HG02943 (cell line): Measurements from ENCODE around the gene CCDC141.

Experiments
- ATAC-seq: cut with Tn5 transposase; IDR thresholded peaks from one replicate; pipeline ENCODE4 v1.9.1; 2021; ENCODE audit warnings: mild to moderate bottlenecking, low read depth, moderate library complexity; ENCODE audit not compliant: unreplicated experiment

The CCDC141 gene

DNA sequence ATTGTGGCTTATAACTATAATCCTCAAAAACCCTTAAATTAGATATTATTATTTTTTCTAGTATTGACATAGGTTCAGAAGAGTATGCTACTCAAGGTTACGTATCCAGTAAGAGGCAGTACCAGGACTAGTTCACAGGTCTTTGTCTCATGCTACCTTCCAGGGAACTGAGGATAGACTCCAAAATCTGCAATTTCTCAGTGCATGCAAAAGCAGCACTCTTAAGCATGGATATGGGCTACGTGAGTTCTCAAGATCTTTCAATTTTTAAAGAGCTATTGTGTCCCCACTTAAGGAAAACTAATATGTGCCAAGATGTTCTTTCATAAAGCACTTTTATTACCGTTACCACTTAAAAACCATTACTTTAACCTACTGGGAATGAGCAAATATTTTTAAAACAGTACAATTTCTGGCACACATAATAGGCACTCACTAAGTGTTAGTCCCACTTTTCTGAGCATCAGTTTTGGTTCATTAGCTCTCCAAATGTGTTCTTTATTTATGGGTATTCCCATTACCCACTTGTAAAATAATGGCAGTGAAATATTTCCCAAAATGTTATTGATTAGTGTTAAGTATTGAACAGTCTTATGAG is 128.9 kb downstream of the CCDC141 start:
- no peak for ATAC-seq

- no peak for ATAC-seq
These were observed 132.4 kb downstream of the CCDC141 start for GRCh38 chr2:178917555-178917954.

DNA sequence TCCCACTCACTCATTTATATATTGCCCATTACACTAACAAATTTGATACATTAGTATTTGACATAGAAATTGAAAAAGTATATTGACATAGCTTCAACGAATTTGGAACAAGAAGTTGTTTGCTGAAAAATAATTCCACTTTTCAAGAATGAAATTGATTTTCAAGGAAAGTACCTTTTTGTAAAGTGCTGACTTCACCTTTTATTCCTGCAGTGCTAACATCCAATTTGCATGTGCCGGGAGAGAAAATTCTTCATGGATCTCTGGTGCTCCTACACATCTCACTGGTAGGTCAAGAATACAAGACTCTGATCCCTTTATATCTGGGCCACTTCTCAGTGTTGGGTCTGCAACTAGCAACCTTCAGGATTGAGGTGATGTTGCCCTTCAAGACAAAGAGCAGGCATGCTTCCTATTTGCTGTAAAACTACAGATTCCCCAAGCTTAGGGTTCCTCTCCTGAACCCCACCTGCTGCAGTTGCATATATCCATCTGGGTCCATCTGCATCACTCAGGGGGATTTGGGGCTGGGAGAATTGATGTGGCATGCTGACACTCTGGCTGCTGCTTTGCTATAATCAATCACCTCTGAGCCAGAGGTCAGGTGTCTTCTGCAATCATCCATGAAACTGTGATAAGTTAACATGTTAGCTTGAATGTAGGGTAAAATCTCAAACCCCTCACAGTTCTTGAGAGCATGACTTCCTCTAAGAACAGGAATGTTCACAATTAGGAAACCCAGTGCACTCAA is 134.3 kb downstream of the CCDC141 start:
- ATAC-seq, result no peak

DNA sequence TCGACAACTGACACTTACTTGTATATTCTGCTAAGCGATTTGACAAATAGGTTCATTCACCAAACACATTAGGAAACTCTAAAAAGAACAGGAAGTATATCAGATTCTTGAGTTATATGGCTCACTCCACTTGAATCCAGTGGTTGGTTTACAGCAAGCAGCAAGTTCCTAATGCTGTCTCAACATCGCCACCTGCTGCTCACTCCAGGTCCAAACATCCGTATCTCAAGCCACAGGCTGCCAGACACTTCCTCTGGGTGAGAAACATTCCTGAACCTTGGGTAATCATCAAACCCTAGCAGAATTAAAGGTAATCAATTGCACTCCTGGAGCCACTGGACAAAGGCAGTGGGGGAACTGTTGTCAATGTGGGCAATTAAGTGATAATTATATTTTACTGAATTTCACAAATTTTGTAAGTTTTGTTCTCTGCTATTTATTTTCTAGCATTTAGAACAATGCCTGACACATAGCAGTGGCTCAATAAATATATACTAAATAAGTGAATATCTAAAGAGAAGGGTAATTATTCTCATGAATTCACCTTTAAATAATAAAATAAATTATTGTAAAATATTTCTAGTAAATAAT is 135.6 kb downstream of the CCDC141 start:
- peak; percentile 52 for ATAC-seq

- ATAC-seq, result no peak
These were observed 136.9 kb downstream of the CCDC141 start for GRCh38 chr2:178913049-178913441.

DNA sequence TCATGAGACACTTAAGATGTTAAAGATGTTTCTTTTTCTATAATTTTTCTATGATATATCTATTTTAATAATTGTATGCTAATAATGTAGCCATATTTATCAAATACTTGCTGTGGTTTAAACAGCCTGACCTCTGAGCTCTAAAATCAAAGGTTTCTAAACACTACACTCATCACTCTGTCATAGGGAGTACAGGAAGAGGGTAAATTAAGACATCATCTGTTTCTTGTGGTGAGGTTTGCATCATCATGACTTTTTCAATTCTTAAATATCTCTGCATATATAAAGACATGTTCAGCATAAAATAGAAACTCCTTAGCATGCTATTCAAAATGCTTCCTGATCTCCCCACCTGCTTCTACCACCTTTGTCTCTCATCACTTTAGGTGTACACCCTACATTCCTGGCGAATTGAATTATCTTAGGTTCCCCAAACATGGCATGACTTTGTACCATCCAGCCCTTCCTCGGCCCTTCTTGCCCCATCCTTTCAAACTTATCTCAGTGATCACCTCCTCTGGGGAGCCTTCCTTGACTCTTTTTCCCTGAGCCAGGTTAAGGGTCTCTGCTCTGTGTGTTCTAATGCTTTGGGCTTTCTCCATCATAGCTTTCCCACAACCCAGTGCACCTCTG is 137.4 kb downstream of the CCDC141 start:
- no peak for ATAC-seq

GRCh38 chr2:178911039-178911438 is 138.9 kb downstream of the CCDC141 start:
- ATAC-seq, result no peak

DNA sequence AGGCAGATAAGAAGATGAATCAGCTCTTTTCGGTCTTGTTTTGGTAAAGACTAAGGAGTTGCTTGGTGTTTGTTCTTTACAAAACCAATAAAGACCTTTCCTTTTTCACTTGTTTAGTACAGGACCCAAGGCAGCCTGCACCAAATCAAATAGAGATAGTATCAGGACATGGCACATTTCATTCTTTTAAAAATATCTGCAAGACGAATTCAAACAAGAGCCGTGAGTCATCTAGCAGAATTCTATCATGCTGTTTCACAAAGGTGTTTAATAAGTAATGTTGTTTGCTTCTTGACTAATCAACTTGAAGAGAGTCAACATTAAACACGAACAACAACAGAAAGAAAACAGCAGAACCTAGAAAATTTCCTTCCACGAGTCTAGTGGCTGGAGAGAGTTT is 139.9 kb downstream of the CCDC141 start:
- ATAC-seq, result no peak

DNA sequence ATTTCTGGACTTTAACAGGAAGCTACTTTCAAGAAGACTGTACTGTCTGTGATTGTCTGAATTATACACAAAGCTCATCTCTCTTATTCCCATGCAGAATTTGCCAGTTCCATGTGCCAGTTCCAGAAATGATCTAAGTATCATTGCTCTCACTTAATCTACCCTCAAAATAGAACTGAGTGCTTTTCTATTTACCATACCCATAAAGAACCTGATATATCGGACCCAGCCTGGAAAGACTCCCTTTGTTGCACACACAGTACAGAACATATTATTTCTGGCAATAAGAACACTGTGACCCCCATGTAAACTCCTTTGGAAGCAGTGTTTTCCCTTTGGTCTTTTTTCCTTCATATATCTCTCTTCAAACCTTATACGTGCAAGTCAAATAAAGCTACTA is 140.4 kb downstream of the CCDC141 start:
- ATAC-seq, result no peak

DNA sequence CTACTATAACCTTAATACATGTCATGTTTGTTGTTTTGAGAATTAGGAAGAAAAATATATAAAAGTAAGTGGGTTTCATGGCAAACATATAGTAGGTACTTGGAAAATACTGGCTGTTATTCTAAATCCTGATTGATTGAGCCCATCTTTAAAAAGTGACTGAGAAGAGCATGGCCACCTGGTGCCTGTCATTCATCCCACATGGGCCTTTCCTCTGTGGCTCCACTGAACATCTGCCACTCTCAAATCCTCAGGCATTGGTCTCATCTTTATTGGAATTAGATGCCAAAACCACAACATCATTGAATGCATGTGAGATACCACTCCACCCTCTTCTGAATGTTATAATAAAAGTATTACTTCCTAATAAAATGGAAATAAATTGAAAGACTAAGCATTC is 141.1 kb downstream of the CCDC141 start:
- ATAC-seq, result no peak

- ATAC-seq, result no peak
These were observed 144.7 kb downstream of the CCDC141 start for GRCh38 chr2:178905261-178905660.

DNA sequence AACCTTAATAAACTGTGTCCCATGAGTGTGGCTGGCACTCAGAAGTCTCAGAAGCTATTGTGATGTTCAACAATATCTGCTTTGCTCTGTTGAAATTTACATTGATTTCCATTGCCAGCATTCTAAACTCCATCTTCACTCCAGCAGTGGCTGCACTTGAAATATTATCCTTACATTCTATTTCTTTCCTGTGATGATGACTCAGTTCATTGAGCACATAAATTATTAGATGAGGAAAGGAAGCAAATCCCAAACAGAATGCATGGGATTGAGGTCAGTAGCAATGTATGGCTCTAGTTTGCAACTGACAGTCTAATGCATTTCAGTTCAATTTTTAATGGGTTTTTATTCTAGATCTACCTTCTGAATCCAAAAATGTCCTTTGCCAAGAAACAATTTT is 150.3 kb downstream of the CCDC141 start:
- ATAC-seq, result no peak

DNA sequence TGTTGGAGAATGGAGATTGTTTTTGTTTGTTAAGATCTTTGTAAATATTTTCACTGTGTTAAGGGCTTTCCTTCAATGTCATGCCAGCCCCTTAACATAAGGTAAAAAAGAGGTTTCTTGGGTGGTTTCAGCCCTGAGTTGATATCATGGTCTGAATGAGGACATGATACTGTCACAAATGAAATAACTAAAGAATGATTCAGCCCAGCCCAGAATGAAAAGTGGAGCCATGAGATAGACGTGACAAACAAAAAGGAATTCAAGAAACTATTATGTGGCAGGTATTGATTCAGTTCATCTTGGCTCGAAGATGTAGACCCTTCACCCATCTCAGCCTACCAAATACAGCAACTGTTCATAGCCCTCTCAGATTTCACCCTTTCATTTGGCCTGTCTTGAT is 154.1 kb downstream of the CCDC141 start:
- ATAC-seq, result no peak

- ATAC-seq, result no peak
These were observed 154.8 kb downstream of the CCDC141 start for GRCh38 chr2:178895171-178895570.

- ATAC-seq, result no peak
These were observed 156.9 kb downstream of the CCDC141 start for GRCh38 chr2:178892751-178893625.

DNA sequence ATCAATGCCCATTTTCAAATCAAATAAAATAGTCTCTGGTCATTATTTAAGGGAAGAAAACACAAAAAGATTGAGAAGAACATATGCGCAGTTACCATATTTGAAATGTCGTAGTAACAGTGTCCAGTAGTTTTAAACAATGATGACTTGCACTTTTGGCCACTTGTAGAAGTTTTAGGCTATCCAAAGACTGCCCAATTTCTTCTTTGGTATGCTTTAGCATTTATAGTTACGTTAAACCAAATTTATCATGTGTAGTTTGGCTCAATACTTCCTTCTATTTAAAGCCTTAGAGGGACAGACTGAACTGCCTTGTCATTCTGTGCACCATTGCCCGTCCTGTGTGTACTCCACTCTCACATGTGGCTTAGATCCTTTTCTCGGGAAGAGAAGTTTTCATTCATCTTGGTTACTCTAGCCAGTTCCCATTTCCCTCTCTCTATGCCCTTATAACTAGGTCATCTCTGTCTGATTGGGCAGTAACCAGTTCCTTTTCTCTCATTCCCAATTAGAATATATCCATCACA is 157.9 kb downstream of the CCDC141 start:
- ATAC-seq, result no peak

GRCh38 chr2:178891265-178891958 is 158.5 kb downstream of the CCDC141 start:
- peak; percentile 79 for ATAC-seq

- ATAC-seq, result no peak
These were observed 163.9 kb downstream of the CCDC141 start for GRCh38 chr2:178886006-178886405.

DNA sequence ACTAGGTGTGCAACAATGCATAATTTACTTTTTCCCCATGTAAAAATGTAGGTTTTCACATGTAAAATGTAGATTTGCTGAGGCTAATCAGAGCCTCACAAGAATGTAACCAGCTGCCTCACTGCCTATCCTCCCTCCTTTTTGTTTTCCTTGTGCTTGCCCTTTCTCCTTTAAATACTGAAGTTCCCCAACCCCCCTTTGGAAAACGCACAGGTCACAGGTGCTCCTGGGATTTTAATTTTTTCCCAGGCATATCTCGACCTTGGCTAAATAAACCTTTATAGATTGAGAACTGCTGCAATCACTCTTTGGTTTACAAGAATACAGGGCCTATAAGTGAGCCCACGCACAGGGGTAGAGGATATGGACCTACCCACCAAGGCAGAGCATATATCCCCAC is 165.5 kb downstream of the CCDC141 start:
- ATAC-seq, result no peak
